NCI-H1417 (cell line): Measurements from ENCODE around the gene ANKLE2.

Experiments
- DNase-seq, 3 experiments: peaks; one replicate each; lab custom pipeline; 2025; lab: John Stamatoyannopoulos, UW

Gene ANKLE2

DNA sequence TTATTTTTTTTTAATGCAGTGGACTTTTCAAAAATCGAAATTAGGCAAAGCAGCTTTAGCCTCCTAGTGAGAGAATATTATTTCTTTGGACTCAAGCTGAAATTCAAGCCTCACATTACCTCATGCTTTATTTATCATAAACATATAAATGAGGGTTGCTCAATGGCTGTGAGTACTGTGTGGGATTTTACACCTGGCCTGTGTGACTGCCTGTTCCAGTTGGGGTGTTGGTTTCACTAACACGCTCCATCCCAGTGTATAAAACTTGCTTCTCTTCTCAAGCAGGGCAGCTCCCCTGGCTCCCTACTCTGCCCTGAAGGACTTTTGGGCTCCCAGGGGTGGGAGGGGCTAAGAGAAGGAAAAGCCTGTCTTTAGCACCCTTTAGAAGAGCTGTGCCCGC is 15.0 kb downstream of the ANKLE2 start:
- no peak for DNase-seq

DNA sequence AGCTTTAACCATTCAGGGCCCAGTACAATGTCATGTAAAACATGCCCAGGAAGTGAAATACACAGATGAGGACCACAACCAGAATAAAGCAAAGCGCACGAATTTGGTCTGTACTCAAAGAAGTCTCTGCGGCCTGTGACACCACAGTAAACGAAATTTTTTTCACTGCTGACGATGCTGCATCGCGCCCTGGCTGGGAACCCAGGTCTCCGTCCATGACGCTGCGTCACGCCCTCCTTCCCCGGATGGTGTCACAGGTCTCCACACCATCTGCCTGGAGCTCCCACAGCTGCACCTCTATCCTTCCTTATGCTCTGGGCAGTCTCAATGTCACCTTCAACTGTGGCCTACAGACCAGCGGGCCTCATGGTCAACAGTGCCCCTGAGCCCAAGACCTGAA is 17.8 kb downstream of the ANKLE2 start:
- DNase-seq: no peak

- DNase-seq: no peak
These were observed 20.0 kb downstream of the ANKLE2 start for GRCh38 chr12:132741620-132742019.

- DNase-seq: no peak
These were observed 21.0 kb downstream of the ANKLE2 start for GRCh38 chr12:132740652-132741051.

GRCh38 chr12:132740313-132740646 is 21.4 kb downstream of the ANKLE2 start:
- DNase-seq: no peak

- no peak for DNase-seq
These were observed 21.9 kb downstream of the ANKLE2 start for GRCh38 chr12:132739600-132740312.

DNA sequence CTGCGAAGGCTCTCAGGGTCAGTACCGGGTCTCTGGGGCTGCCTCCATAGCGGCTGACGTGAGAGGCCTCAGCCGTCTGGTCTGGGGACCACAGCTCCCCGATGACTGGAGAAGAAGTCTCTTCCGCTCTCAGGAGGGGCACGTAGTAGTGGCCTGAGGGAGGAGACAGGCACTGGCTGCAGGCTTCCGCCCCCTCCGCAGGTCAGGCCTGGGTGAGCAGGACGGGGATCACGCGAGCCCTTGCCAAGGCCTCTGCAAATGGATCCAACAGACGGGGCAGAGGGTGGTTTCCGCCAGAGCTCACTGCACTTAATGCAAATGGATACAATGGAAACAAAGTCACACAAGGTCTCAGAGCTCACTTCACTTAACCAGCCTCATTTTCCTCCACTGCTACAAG is 24.7 kb downstream of the ANKLE2 start:
- no peak for DNase-seq

- no peak for DNase-seq
These were observed 25.3 kb downstream of the ANKLE2 start for GRCh38 chr12:132736378-132736777.

DNA sequence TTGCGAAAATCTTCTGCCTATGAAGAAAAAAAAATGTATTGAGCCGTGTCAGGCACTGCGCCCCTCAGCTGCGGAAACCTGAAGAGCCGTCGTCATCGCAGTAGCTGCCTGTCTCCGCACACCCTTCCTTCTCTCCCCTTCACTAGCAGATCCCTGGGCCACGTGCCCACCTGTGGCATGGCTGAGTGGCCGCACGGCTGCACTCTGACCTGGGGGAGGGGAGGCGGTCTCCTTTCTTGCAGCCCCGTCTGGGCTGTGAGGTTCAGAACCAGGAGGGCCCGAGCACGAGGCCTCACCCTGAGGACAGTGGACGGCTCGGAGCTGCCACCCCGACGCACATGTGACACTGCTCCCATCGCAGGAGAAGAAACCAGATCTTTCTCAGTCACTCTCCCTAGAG is 26.1 kb downstream of the ANKLE2 start:
- DNase-seq: no peak

DNA sequence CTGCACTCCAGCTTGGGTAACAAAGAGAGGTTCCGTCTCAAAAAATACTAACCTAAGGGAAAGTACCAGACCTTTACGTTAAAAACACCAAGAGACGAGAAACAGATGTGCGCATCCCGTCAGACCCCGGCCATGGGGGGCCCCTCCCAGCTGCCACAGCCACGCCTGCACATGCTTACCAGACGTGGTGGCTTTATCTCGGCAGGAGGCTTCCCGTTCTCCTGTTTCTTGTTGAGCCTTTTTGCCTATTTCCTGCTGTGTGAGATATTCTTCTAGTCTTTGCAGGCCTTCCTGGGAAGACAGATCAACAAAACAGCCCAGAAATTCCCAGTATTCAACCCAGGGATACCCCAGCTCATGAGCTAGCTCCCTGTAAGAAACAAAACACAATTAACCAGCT is 27.4 kb downstream of the ANKLE2 start:
- DNase-seq: no peak

DNA sequence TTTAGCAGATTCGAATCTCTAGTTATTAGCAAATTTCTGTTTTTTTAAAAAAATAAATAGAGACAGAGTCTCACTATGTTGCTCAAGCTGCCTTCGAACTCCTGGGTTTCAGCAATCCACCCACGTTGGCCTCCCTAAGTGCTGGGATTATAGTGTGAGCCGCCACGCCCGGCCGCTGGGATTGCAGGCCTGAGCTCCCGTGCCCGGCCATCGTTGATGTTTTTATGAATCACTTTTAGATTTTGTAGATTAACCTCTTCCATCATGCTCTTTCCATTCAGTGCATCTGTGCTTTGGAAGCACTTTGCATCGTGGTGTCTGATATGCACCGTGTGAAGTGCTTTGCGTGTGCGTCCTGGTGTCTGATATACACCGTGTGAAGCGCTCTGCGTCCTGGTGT is 30.1 kb downstream of the ANKLE2 start:
- no peak for DNase-seq

GRCh38 chr12:132730353-132730752 is 31.3 kb downstream of the ANKLE2 start:
- DNase-seq: no peak

GRCh38 chr12:132729541-132730320 is 31.9 kb downstream of the ANKLE2 start:
- DNase-seq: no peak

DNA sequence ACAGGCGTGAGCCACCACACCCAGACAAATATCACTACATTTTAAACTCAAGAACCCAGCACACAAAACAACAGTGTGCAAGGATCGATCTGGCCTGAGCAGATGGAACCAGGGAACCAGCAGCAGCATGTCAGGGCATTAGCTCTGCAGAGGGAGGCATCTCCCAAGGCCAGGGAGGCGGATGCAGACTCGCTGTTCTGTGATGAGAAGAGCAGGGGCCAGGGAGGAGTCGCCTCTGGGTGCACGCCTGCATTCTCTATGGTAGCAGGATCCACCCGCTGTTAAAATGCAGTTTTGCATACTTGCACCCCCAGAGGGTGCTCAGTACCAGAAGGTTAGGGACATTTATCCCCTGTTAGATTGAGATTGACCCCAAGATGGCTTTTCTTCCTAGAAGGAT is 33.1 kb downstream of the ANKLE2 start:
- DNase-seq: no peak

DNA sequence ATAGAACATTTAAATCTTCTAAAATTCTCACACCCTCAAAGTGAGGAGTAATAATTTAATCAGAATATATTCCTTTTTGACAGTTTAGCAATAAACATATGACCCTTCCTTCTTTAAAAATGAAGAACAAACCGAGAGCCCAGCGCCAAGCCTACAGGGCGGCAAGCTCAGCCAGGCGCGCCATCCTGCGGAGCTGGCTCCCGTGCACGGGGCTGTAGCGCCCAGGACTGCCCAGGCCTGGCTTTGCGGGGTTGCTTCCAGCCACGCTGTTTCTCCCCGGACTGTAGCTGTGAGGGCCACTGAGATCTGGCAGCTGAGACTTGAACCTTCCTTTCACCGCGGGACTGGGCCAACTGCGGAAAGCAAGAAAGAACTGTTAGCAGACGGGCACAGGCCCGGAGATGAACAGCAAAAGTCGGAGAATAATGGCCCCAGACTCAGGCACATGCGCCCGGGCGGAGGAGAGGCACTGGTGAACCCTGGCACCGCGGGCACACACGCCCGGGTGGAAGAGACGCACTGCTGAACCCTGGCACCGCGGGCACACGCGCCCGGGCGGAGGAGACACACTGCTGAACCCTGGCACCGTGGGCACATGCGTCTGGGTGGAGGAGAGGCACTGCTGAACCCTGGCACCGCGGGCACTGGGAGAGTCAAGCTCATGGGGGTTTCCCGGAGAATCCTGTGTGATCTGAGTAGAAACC is 34.4 kb downstream of the ANKLE2 start:
- no peak for DNase-seq

- DNase-seq: no peak
These were observed 35.2 kb downstream of the ANKLE2 start for GRCh38 chr12:132726386-132726785.

- no peak for DNase-seq
These were observed 37.0 kb downstream of the ANKLE2 start for GRCh38 chr12:132724506-132725241.

- DNase-seq: no peak
These were observed 37.9 kb downstream of the ANKLE2 start for GRCh38 chr12:132723764-132724140.

DNA sequence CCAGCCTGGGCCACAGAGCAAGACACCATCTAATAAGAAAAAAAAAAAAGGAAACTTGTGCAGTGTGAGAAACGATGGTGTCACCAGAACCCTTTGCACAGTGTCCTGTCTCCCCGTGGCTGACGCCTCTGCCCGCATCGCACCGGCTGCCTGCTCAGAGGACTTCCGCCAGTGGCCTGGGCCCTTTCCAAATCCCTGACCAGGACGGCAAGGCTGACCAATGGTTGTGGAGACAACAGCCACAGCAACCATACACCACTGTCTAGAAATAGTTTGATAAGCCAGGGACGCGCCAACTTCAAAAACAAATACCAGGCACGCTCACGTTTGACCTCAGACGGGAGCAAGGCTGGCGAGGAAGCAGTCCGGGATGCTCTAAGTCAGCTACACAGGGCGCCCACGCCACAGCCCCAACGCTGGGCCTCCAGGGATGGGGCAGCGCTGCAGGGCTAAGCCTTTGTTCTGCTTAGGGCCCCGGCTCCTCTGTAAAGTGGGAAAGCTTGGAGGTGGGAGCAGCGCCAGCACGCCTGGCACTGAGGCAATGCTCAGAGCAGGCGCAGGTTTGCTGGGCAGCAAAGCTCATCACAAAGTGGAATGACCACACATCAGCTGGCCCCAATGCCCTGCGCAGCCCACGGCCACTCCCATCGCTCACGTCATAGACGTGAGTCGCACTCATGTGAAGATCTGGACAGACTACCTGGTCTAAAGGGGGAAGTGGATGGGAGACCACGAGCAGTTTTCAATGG is 38.4 kb downstream of the ANKLE2 start:
- DNase-seq: no peak

DNA sequence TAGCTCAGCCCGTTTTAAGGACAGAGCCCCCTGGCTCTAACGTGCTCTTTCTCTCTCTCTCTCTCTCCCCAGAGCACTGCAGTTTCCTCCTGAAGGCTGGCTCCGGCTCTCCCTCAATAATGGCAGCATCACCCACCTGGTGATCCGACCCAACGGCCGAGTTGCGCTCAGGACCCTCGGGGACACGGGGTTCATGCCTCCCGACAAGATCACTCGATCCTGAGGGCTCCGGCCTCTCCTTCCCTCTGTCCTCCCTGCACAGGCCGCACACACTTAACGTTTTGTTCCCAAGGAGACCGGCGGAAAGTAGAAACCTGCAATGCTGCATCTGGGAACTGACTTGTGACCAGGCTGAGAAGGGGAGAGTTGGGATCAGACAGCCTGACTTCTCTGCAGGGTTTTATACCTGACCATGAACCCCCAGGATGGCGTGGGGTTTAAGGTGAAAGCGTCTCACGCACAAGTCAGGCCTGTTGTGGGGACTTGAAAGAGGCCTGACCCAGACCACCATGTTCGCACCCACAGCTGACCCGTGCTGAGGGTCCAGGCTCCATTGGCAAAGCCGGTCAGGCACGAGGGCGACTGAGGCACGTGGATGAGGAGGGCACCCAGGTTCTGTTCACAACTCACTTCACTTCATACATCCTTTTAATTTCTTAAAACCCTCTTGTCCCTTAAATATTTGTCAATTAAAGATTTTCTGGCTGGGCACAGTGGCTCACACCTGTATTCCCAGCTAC is 40.9 kb downstream of the ANKLE2 start:
- no peak for DNase-seq

GRCh38 chr12:132719954-132720324 is 41.7 kb downstream of the ANKLE2 start:
- DNase-seq: no peak
